HG03025 (cell line): Measurements from ENCODE around the gene TCF25.
"Not testable (repeated sequence)": the region's sequence is repeated elsewhere in the genome, so short reads cannot be mapped to it uniquely, and the experiment has no call there.

ENCODE experiments used
- ATAC-seq: cut with Tn5 transposase; IDR thresholded peaks from one replicate; pipeline ENCODE4 v1.9.1; 2021; ENCODE audit warnings: mild to moderate bottlenecking, moderate library complexity; ENCODE audit not compliant: unreplicated experiment, low FRiP score

Gene TCF25

DNA sequence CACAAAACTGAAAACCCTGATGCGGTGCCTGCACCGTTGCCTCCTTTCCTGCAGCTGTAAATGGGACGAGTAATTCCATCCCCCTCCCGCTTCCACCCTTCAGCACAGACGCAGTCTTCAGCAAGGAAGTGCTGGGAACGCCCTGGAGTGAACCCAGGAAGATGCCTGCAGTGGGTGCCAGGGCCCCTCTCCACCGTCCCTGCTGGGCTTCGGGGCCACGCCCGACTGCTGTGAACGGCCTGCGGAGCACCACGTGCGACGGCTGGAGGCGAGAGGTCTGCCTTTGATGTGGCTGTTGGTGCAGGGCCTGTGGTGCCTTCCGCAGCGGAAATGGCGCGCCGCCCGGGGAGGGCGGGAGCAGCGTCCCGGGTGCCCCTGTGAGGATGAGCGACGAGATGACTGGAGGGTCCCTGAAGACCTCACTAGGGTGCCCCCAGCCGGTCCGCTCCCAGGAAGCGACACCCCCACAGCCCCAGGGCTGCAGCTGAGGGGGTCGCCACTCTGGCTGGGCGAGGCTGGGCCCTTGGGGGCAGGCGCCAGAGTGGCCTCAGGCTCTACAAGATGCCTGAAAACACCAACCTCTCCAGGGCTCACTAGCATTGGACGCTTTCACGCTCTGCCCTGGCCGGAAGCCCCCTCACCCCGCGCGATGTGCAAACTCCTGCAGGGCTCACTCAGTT, 44.5 kb downstream of the TCF25 start:
- peak; percentile 70 for ATAC-seq

DNA sequence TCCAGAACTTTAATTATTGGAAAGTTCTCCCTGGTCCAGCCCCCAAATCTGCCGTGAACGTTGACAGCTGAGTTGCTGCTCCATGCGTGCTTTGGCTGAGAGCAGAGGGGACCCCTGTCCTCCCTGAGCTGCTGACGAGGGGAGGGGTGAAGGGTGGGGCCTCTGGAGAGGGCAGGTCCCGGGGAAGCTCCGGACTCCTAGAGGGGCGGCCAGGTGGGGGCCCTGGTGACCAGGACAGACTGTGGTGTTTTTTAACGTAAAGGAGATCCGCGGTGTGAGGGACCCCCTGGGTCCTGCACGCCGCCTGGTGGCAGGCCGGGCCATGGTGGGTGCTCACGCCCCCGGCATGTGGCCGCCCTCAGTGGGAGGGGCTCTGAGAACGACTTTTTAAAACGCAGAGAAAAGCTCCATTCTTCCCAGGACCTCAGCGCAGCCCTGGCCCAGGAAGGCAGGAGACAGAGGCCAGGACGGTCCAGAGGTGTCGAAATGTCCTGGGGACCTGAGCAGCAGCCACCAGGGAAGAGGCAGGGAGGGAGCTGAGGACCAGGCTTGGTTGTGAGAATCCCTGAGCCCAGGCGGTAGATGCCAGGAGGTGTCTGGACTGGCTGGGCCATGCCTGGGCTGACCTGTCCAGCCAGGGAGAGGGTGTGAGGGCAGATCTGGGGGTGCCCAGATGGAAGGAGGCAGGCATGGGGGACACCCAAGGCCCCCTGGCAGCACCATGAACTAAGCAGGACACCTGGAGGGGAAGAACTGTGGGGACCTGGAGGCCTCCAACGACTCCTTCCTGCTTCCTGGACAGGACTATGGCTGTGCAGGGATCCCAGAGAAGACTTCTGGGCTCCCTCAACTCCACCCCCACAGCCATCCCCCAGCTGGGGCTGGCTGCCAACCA, 45.3 kb downstream of the TCF25 start, which contains the start of gene MC1R:
Gene MC1R, plus strand, starts transcription at position 410 of the 895 bp plus-strand sequence. Its CDS starts 397 bp downstream, at position 807.
- ATAC-seq = no peak

DNA sequence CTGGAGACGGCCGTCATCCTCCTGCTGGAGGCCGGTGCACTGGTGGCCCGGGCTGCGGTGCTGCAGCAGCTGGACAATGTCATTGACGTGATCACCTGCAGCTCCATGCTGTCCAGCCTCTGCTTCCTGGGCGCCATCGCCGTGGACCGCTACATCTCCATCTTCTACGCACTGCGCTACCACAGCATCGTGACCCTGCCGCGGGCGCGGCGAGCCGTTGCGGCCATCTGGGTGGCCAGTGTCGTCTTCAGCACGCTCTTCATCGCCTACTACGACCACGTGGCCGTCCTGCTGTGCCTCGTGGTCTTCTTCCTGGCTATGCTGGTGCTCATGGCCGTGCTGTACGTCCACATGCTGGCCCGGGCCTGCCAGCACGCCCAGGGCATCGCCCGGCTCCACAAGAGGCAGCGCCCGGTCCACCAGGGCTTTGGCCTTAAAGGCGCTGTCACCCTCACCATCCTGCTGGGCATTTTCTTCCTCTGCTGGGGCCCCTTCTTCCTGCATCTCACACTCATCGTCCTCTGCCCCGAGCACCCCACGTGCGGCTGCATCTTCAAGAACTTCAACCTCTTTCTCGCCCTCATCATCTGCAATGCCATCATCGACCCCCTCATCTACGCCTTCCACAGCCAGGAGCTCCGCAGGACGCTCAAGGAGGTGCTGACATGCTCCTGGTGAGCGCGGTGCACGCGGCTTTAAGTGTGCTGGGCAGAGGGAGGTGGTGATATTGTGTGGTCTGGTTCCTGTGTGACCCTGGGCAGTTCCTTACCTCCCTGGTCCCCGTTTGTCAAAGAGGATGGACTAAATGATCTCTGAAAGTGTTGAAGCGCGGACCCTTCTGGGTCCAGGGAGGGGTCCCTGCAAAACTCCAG, 46.4 kb downstream of the TCF25 start:
- no peak for ATAC-seq

DNA sequence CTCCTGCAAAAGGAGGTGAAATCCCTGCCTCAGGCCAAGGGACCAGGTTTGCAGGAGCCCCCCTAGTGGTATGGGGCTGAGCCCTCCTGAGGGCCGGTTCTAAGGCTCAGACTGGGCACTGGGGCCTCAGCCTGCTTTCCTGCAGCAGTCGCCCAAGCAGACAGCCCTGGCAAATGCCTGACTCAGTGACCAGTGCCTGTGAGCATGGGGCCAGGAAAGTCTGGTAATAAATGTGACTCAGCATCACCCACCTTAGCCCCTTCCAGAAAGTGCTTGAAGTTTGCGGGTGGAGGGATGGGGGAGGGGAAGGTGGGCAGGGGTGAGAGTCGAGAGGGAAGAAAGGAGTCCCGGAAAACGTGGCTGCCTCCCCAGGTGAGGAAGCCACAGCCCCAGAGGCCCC, 47.3 kb downstream of the TCF25 start:
- no peak for ATAC-seq

DNA sequence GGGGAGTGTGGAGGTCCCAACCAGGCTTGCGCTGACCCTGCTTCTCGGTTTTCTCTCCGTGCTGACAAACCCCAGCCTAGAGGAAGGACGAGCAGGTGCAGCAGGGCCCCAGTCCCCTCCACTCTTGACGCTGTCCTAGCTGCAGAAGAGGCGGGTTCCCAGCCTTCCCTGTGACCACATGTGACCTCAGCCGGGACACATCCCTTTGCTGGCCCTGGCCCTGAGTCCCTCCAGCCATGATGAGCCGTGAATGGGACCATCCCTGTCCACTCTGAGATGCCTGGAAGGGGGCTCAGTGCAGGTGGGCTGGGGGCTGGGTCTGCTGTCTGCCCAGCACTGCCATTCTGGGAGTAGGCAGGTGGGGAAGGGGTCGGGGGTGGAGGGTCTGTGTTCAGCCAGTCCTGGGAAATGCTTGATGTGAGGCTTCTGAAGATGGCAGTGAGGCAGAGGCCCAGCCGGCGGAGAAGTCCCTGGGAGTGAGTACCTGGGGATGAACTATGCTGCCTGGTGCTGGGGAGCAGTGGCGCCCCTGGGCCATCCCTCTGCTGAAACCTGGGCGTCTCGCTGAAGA, 47.8 kb downstream of the TCF25 start:
- ATAC-seq = no peak

DNA sequence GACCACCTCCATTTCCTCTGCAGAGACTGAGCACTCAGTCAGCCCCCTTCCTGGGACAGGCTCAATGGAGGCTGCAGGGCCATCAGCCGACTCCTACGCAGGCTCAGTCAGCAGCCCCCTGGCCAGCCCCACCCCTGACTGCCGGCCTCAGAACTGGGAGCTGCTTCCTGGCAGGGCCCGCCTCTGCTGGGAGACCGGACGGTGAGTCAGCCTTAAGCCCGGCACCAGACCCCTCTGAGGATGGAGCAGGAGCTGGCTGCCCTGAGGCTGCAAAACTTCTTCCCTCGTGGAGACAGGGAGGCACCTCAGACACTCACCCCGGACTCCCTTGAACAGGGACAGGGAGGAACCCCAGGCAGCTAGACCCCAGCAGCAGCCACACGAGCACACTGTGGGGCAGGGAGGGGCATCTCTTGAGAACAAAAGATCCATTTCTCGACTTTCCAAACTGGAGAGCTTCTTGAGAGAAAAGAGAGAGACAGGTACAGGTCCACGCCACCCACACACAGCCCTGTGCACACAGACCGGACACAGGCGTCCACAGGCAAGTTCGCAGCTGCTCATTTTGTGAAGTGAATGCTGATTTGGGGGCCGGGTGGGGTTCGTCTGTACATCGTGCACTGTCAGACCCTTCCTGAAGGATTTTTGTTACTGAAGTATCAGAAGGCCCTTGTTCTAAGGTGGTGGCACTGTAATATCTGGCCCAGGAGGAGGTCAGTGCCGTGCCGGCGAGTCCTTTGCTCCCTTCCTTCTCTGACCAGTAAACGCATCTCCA, 48.5 kb downstream of the TCF25 start:
- ATAC-seq = no peak

DNA sequence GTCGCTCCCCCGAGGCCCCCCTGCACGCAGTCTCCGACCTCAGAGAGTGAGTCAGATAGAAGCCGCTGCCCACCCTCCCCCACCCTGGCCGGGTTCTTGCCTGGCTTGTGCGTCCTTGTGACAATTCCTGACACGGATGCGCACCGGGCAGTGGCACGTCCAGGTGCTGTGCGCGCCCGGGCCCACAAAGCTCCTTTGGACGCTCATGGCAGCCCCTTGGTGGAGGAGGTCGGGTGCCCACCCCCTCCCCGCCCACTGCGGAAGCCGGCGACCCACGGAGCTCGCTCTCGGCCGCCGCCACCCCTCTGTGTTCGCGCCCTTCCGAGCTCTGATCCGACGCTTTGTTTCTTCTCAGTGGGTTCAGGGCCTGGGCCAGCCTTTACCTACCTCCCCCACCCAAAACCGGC, 49.1 kb downstream of the TCF25 start:
- no peak for ATAC-seq

DNA sequence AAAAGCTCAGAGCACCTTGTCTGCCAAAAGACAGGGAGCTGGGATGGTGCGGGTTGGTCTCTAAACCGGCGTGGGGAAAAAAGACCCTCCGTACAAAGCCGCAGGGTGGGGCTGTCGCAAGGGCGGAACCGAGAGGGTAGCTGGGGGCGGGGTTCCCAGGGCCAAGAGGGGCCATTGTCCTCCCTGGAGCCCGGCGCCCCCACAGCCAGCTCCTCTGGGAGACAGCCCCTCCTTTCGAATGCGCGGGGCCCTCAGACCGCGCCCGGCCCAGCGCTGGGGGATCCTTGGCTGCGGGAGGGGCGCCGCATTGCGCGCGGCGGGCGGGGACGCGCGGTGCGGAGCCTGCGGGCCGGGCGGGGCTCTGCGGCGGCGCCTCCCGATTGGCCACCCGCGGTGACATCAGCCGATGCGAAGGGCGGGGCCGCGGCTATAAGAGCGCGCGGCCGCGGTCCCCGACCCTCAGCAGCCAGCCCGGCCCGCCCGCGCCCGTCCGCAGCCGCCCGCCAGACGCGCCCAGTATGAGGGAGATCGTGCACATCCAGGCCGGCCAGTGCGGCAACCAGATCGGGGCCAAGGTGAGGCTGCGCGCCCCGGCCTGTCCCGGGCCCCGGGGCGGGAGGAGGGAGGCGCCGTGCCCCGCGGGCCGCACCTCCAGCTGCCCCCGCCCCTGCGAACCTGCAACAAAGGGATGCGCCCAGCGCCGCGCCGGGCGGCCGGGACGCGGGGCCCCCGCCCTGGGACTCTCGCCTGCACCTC, 49.7 kb downstream of the TCF25 start, which contains the start of gene TUBB3:
Gene TUBB3, plus strand, starts transcription at position 459 of the 756 bp plus-strand sequence. Its CDS starts 60 bp downstream, at position 519.
- no peak for ATAC-seq

DNA sequence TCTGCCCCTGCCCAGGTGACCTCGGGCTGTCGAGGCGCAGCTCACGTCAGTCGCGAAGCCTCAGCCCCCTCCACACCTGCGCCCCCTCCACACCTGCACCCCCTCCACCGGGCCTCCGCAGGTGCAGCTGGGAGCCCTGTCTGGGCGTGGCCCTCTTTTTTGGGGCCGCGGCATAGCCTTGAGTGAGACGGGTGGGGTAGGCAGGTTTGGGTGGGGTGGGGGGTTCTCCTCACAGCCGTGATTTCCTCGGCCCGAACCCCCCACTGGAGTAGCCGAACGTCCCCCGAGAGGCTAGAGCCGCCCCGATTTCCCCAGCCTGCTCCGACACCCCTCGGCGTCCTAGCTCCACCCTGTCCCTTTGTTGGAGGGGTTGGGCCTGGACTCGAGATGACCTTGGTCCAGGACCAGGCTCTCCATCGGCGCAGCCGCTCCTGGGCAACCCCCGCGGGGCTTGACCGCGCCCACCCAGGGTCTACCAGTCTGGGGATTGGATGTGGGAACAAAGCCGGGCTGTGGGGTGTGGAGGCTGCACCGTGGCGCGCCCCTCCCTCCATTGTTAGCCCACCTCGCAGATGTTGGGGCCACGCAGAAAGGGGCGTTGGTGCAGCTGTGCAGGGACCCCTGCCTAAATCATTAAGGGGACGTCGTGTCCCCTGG, 50.4 kb downstream of the TCF25 start:
- ATAC-seq = no peak

DNA sequence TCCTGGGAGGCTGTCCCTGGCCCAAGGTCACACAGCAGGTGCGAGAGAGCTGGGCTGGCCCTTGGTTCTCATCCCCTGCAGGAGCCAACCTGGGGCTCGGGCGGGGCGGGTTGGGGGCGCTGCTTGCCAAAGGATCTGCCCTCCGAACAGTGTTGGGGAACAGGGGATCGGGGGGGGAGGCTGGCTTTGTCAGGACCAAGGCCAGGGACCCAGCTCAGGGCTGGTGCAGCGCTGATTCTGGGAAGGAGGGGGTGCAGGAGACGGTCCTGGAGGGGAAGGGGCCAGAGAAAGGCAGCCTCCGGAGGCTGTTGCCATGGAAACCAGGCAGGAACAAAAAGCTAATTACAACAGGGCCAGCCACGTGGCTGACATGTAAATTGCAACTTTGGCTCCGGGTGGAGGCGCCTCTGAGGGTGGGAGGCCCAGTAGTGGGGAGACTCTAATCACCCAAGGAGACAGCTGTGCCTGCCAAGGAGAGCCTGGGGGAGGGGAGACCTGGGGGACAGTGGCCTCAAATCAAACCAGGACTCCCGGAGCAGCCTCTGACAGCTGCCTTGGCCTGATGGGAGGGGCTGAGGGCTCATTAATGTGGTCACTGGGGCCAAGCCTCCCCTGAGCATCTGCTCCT, 51.0 kb downstream of the TCF25 start:
- no peak for ATAC-seq

DNA sequence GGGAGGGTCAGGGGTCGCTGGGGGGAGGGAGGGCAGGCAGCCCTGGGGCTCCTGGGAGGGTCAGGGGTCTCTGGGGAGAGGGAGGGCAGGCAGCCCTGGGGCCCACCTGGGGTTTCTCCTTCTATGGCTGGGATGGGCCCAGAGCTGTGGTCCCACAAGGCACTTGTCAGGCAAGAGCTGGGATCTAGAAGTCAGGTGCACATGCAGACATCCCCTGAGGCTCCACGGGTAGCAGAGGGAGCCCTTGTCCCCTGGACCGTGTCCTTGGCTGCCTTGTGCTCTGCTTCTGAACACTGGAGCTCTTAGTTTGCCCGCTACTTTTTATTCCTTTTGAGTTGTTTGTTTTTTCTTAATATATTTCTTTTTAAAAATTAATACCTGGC, 51.5 kb downstream of the TCF25 start:
- no peak for ATAC-seq

DNA sequence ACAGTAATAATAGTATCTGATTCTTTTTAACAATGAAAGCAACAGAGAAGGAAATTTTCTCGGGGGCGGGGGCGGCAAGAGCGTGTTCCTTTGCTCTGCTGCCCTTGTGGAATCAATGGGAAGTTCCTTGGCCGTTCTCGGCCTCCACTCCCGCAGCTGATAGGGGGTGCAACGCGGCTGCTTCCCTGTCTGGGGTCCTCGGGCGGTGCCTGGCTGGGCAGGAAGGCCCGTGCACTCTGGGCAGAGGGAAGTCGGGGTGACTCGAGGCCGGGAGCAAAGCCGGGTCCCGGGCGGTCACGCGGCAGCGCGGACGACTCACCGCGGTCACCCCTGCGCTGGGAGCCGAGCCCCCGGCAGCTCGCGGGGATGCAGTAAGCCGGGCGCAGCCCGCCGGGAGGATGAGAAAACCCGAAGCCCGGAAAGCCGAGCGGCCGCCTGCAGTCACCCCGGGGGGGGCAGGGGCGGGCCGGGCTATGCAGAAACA, 52.2 kb downstream of the TCF25 start:
- no peak for ATAC-seq

DNA sequence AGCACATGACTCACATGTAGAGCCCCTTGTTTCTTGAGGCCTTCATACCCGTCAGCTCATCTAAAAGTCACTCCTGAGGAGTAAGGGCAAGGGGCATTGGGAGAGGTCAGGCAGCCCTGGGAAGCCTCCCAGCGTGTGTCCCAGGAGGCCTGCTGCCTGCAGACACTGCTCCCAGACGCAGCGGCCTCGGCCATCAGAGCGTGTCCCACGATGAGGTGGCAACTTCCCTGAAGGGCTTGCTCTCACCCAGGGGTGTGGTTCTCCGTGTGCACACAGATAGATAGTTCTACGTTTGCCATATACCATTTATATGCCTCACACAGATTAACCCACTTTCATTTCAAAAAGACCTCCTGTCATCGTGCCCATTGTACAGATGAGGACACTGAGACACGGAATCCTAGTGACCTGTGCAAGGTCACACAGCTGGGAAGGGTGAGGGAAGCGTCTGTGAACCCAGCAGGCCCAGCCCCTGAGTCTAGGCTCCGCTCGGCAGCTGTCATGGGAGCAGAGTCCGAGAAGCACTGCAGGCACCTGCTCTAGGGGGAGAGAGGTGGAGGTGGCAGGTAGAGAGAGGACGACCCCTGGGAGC, 58.0 kb downstream of the TCF25 start:
- no peak for ATAC-seq

DNA sequence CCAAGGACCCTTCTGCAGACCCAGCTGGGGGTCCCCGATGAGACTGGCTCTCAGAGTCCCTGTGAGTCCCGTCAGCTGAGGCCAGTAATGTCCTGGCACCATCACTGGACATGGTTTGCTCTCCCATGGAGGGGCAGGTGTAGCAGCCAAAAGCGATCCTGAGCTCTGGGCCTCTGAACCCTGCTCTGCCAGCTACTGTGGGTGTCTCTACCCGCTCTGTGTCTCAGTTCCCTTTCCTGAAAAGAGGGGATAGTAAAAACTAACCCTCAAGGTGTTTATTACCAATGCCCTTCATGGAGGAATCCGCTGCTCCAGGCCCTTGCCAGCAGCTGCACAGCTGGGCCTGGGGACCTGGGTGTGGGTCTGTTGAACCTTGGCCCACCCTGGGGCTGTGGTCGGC, 58.6 kb downstream of the TCF25 start:
- no peak for ATAC-seq

DNA sequence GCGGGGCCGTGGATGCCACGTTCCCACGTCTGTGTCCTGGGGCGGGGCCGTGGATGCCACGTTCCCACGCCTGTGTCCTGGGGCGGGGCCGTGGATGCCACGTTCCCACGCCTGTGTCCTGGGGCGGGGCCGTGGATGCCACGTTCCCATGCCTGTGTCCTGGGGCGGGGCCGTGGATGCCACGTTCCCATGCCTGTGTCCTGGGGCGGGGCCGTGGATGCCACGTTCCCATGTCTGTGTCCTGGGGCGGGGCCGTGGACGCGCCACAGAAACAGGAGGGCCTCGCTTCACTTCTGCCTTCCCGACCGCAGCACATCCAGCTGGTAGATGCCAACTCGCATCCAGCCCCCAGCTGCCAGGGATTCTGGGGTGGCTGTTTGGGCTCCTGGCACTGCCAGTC, 60.6 kb downstream of the TCF25 start:
- ATAC-seq = not testable (repeated sequence)

DNA sequence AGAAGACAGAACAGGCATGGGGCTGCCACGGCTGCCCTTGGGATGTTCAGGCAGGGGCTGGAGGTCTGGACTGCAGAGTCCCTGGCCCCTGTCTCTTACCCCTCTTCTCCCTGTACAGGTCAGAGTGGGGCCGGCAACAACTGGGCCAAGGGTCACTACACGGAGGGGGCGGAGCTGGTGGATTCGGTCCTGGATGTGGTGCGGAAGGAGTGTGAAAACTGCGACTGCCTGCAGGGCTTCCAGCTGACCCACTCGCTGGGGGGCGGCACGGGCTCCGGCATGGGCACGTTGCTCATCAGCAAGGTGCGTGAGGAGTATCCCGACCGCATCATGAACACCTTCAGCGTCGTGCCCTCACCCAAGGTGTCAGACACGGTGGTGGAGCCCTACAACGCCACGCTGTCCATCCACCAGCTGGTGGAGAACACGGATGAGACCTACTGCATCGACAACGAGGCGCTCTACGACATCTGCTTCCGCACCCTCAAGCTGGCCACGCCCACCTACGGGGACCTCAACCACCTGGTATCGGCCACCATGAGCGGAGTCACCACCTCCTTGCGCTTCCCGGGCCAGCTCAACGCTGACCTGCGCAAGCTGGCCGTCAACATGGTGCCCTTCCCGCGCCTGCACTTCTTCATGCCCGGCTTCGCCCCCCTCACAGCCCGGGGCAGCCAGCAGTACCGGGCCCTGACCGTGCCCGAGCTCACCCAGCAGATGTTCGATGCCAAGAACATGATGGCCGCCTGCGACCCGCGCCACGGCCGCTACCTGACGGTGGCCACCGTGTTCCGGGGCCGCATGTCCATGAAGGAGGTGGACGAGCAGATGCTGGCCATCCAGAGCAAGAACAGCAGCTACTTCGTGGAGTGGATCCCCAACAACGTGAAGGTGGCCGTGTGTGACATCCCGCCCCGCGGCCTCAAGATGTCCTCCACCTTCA, 61.5 kb downstream of the TCF25 start:
- no peak for ATAC-seq
